A204.1 (cell line): ENCODE measurements around the gene LAMA5.

Source experiments
- FAIRE-seq: peaks from 2 replicates; lab custom pipeline; 2012; peaks lifted over from hg19 to GRCh38; lab: Jason Lieb, UNC

The LAMA5 gene

DNA sequence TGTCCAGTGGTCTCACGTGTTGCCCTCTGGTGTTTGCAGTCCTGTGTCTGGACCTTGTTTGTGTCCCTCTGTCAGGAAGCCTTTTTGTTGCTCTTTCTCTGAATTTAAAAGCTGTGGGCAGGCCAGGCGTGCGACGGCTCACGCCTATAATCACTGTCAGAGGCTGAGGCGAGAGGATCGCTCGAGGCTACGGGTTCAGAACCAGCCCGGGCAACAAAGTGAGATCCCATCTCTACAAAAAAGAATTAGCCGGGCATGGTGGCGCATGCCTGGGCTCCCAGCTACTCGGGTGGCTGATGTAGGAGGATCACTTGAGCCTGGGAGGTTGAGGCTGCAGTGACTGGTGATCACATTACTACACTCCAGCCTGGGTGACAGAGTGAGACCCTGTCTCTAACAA lies 100.3 kb downstream of the LAMA5 start:
- FAIRE-seq = no peak

DNA sequence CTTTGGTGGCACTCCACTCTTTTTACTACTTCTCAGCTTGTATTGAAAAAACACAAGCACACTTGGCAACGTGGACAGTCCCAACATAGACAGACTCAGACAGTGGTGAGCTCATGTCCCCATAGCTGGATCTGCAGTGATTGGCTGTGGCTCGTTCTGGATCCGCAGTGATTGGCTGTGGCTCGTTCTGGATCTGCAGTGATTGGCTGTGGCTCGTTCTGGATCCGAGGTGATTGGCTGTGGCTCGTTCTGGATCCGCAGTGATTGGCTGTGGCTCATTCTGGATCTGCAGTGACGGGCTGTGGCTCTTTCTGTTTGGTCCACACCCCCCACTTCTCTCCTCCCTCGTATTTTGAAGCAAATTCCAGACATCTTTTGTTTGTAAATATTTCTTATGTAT lies 100.8 kb downstream of the LAMA5 start:
- FAIRE-seq = no peak

DNA sequence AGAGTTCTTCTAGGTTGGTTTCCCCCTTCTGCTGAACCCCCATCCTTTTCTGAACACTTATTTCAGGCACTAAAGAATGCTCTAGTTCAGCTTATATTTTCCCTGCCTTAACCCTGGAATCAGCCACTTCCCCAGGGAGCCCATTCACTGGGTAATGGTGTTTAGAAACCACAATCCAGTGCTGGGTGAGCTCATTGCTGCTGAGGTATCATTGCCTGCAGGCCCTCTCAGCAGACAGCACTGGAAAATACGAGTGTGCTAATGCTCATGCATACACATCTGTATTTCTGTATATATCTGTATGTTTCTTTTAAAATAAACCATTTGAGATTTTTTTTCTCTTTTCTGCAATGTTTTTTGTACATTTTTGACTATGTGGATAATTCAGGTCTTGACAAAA lies 101.7 kb downstream of the LAMA5 start:
- FAIRE-seq = no peak

DNA sequence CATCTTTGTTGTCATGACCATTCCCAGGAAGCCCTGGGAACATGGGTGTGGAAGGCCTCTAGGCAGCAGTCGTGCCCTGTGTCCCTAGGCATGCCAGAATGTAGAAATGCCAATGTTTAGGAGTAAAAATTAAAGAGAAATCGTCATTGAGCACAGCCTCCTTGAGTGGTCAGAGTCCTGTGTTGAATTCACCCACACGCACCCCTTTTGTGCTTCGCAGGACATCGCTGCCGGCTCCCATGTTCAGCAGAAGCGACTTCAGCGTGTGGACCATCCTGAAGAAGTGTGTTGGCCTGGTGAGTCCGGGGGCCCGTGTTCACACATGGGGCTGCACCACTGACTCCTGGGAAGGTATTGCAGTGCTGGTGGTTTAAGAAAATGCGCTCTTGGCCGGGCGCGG lies 103.7 kb downstream of the LAMA5 start:
- FAIRE-seq = no peak

DNA sequence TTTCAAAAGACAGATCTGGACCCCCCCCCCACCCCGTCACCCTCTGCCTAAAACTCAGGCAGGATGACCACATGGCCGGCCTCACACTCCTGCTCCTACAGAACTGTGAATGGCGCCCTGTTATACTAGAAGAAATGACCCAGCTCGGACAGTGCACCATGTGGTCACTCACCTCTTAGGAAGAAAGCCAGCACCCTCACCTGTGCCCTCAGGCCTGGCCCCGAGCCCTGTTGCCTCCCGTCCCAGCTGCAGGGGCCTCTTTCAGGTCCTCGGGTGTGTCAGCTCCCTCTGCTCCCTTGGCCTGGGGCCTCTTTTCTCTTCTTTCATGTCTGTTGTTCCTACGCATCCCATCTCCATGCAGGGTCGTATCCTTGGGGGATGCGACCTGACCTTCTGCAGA lies 105.0 kb downstream of the LAMA5 start:
- FAIRE-seq = no peak

DNA sequence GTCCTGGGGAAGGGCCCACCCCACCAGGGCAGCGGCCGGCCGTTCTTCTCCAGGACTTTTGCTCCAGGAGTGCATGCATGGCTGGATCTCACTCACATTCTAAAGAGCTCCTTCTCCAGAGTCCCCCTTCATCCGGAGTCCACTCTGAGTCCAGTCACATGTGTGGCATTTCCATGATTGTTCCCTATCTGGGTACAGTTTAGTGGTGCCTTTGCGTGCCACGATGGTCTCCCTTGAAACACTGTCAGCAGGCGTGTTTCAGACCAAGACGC lies 107.9 kb downstream of the LAMA5 start:
- FAIRE-seq = no peak
